NCI-H748 treated with DMSO at 0.1 percent for 48 hours (cell line): ENCODE data around the gene ATP2B2.
"Not testable (repeated sequence)": the region's sequence is repeated elsewhere in the genome, so short reads cannot be mapped to it uniquely, and the experiment has no call there.

Experiments
- DNase-seq: peaks from one replicate; lab custom pipeline; 2025; lab: John Stamatoyannopoulos, UW

Gene ATP2B2

DNA sequence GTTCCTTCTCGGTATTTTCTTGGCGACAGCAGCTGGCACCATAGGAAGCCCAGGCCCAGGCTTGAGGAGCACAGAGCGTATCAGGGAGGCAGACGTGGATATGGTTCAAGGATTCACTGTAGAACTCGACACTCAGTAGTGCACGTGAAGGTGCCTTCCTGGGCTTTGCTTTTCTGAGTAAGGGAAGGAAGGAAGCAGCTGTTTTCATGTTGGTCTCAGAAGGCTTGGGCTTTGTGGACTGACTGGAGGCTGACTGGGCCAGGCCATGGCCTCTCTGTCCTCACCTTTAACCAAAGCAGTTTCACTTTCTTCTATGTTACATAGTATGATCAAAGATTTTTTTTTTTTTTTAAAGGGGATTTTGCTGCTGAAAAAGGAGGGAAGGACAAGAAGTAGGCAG lies 205.7 kb downstream of the ATP2B2 start:
- no peak for DNase-seq

DNA sequence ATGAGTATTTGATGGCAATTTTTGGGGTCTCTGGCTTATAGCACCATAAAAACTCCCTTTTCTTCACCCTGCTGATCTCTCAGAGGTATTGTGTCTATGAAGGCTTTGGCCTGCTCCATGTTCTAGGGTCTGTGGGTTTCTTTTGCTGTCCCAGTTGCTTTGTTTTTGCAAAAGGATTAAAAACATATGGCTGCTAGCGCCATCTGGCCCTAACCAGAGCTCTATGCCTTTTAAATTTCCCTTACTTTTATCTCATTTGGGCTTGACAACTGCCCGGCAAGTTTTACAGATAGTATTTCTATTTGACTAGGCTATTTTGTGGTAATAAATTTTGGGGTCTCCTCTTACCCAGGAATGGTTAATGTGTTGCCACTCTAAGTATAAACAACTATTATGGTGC lies 206.2 kb downstream of the ATP2B2 start:
- DNase-seq, result no peak

DNA sequence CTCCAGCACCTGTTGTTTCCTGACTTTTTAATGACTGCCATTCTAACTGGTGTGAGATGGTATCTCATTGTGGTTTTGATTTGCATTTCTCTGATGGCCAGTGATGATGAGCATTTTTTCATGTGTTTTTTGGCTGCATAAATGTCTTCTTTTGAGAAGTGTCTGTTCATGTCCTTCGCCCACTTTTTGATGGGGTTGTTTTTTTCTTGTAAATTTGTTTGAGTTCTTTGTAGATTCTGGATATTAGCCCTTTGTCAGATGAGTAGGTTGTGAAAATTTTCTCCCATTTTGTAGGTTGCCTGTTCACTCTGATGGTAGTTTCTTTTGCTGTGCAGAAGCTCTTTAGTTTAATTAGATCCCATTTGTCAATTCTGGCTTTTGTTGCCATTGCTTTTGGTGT lies 207.3 kb downstream of the ATP2B2 start:
- not testable (repeated sequence) for DNase-seq

DNA sequence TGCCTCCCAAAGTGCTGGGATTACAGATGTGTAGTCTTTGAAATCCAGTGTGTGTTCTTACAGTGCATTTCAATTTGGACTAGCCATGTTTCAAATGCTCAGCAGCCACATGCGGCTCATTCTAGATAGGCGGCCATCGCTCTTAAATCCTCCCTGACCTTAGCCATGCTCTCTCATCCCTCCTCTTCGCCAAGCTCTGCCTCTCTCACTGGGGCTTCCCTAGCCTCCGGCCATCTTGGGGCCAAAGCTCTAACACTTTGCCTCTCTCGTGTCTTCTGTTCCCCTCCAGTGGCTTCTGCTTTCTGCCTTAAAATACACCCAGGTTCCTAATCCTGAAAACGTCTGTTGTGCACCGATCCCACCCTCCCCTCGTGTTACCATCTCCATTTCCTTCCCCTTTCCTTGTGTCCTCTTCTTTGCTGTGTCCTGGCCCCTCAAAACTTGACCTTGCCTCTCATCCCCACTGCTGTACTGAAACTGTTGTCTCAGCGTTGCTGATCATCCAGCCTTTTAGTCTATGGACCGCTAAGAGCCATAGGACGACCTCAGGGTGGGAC lies 211.3 kb downstream of the ATP2B2 start:
- no peak for DNase-seq

GRCh38 chr3:10292505-10293419 lies 212.6 kb downstream of the ATP2B2 start, which contains the start of gene GHRL:
TSS of gene GHRL (minus strand) at chr3:10292947. CDS start at chr3:10290180, 2,767 bp downstream.
- no peak for DNase-seq

- no peak for DNase-seq
These were observed 213.7 kb downstream of the ATP2B2 start for GRCh38 chr3:10291641-10292040.

DNA sequence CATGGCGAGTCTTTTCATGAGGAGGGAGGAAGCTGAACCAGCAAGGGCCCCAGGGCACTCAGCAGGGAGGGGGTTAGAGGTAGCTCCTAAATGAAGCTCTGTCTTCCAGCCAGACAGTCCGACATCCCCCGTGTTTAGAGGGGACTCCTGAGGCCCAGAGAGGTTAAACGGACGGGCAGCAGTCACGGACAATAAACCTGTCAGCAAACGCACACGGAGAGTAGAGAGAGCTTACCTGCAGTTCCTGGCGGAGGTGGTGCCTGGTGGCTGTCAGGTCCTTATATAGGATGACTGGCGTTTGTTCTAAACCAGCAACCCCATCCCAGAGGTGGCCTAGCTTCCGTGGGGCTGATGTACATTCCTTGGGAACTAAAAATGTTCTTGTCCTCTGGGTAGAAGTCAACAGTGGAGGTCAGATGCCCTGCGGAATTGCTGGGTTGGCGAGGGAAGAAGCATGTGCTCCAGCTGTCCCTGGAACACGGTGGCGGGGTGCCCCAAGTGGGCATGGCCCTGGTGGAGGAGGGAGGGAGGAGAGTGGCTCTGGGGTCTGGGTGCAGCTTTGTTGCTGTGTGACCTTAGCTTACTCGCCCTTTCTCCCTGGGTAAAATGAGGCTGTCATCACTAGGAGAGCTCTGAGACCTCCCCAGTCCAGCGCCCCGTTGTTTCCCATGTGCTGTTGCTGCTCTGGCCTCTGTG lies 214.8 kb downstream of the ATP2B2 start:
- no peak for DNase-seq

GRCh38 chr3:10289787-10290355 lies 215.5 kb downstream of the ATP2B2 start:
- no peak for DNase-seq

DNA sequence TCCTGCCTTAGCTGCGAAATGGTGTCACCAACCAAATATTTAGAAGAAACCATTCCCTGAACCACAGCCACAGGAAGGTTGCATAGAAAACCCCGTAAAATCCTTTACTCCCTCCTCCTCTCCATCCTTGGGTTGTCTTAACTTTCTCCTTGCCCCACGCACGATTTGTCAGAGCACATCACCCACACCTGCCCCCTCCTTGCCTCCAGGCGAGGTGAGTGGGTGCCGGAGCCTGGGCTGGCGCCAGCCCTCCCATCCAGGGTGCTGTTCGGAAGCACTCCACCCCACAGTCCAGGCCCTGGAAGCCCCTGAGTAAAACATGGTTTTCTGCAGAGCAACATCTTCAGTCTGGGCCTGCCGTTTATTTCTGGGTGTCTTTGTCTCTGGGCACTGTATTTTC lies 216.3 kb downstream of the ATP2B2 start:
- DNase-seq, result no peak

GRCh38 chr3:10288575-10288960 lies 216.8 kb downstream of the ATP2B2 start:
- no peak for DNase-seq

DNA sequence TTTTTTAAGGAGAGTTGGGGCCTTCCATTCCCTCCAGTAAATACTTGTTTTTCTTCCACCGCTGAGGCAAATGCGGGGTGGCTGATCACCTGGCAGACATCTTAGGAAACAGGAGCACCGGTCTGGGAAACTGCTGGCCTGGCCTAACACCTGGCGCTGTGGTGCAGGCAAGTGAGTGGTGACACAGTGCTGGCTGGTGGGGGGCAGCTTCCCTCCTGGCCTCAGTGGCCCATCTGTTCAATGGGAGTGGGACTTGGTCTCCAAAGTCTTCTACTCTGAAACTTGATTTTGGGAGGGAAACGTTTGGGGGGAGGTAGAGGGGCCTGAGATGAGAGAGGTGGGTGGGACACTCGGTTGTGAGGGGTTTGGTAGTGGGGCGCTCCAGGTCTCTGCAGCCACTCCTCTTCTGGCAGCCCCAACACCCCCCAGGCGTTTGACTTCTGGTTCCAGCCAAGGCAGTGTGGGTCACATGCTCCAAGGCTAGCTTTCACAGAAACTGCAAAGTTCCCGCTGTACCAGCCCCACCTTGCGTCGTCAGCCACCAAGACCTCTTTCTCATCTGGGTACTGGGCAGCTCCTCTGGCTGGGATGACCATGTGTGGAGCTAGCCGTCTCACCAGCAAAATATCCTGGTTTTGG lies 217.3 kb downstream of the ATP2B2 start:
- DNase-seq, result no peak

DNA sequence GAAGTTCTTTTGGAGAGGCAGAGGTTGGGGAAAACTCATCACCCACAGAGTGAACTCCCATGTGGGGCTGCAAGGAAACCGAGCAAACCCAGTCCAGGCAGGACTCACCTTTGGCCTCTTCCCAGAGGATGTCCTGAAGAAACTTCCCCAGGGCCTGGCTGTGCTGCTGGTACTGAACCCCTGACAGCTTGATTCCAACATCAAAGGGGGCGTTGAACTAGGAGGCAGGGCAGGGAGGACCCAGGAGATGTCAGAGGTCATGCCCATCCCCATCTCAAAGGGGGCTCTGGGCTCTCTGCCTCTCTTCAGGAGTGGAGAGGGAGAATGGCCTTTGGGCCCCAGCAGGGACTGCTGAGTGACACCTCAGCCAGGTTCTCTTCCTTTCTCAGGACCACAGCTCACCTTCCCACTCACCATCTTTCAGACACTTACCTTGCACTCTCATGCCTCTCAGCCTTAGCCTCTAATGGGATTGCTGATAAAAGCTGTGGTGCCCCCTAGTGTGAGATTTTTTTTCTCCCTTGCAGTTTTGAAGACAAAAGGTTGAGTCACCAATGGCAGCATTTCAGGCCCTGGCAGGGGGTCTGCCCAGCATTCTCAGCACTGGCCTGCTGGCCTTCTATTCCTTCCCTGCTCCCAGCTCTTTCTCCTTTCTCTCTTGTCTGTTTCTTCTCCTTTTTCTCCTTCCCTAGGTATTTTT lies 218.6 kb downstream of the ATP2B2 start:
- DNase-seq, result no peak

GRCh38 chr3:10286133-10286524 lies 219.3 kb downstream of the ATP2B2 start:
- no peak for DNase-seq

- no peak for DNase-seq
These were observed 219.9 kb downstream of the ATP2B2 start for GRCh38 chr3:10285272-10286132.

DNA sequence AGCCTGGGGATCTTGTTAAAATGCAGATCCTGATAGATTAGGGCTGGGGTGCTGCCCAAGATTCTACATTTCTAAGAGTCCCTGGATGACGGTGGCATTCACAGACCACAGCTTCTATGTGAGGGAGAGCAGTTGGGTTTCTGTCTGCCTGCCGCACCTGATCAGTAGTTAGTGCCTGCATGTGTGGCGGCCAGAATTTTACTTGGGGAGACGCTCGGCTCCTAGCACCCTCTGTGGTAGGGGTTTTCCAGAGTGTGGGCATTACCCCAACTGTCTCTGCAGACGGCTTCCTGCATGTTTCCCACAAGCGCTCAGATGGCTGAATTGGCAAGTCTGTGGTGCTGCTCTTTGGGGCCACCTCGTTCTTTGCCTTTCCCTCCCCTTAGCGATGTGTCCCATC lies 220.9 kb downstream of the ATP2B2 start:
- DNase-seq, result no peak

- DNase-seq, result no peak
These were observed 221.7 kb downstream of the ATP2B2 start for GRCh38 chr3:10283638-10284037.

- no peak for DNase-seq
These were observed 223.4 kb downstream of the ATP2B2 start for GRCh38 chr3:10281951-10282350.

- no peak for DNase-seq
These were observed 224.8 kb downstream of the ATP2B2 start for GRCh38 chr3:10280571-10280970.

DNA sequence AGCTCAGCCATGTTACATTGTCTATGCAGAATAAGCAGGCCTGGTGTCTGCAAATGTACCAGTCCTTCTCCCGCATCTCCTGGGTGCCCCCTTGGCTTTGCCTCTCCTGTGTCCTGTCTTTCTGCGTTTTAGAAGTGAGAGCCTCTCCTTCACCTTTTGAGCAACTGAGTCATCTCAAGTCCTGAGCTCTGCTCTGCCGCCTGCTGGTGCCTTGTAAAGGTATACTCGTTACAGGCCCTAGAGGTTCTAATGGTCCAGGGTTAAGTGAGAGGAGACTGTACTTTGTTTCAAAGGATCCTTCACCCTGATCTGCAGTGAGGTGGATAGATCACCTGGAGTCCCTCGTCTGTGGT lies 225.2 kb downstream of the ATP2B2 start:
- DNase-seq, result no peak

DNA sequence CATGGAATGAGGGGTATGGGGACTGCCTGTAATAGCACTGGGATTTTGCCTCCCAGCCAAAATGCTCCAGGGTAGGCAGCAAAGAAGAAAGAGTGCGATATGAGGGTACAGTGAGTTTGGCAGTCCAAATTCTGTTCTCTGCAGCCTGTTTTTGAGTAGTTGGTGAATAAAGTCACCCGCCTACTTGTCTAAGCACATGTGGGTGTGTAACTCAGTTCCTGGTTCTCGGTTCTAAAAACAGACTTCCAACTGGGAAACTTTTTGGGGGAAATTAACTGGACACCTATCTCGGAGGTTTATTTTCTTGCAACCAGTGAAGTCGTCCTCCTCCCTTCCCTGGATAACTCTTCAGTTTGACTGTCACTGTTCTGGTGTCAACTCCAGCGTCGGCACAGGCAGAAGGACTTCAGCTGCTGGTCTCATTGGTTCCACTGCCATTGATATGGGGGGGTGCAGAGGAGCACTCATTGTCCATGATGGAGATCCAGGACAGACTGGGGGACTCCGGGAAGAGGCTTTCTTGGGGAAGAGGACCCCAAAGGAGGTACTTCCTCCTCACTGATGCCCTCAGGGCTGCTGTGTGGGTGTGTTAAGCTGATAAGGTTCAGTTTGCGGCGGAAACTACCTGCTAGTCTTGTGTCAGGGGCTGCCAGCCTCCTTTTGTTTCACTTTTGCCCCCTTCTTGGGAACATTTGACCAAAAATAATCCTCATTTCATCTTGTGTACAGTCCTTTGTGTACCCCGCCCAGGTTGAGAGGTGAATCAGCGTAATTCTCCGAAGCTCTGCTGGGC lies 225.8 kb downstream of the ATP2B2 start:
- DNase-seq, result no peak
